Lower lobe of right lung (tissue), 2 donors: ENCODE results near the gene EPHA5. TPM values are rescaled to one million over a fixed set of nuclear protein-coding genes. Genes with fewer than 3 reads are reported as not detected.

ENCODE experiments used
- ATAC-seq, 2 donors: fragments of 200-7000 bp; cut with Tn5 transposase; one replicate each; pipeline ENCODE4 v1.9.1; 2020 to 2022; ENCODE audit warnings: mild to moderate bottlenecking in 2 of 2, moderate library complexity in 2 of 2
- DNase-seq: peaks from one replicate; pipeline ENCODE4 v3.0.0-alpha.2; 2020
- H3K27ac ChIP-seq: fragments of 200-600 bp; one replicate; pipeline ENCODE4 v1.8.0; 2022
- H3K27me3 ChIP-seq: fragments of 200-600 bp; one replicate; pipeline ENCODE4 v1.8.0; 2022; ENCODE audit warnings: low read depth
- H3K36me3 ChIP-seq: fragments of 200-600 bp; one replicate; pipeline ENCODE4 v1.8.0; 2022; ENCODE audit warnings: mild to moderate bottlenecking
- H3K4me1 ChIP-seq: fragments of 200-600 bp; one replicate; pipeline ENCODE4 v1.8.0; 2022
- H3K4me3 ChIP-seq: fragments of 200-600 bp; one replicate; pipeline ENCODE4 v1.8.0; 2022; ENCODE audit warnings: mild to moderate bottlenecking
- H3K9me3 ChIP-seq: fragments of 200-600 bp; one replicate; pipeline ENCODE4 v1.8.0; 2022
- CTCF ChIP-seq: fragments of 200-600 bp; IDR thresholded peaks from one replicate; pipeline ENCODE4 v1.8.0; 2022; ENCODE audit warnings: antibody characterized with exemption, mild to moderate bottlenecking
- intact Hi-C: fragments of 100-400 bp; cut with DNase I; formaldehyde crosslinking; loops from one replicate; pipeline ENCODE4 v1.11.0; 2022
- total RNA-seq: library from RNA; stranded (reverse); fragmentation: NEBNext Ultra II Directional; extraction: Animal tissue kit (Norgen Biotek cat#: 25700); gene quantifications from one replicate; pipeline ENCODE4 v1.2.1, GENCODE V29; 2021
- donor health status: DM: no; HTN: yes; CAD: no; lungs with severe emphysema.

Gene EPHA5
- total RNA-seq, 1 donor from 2014 or later, result 0.09 TPM

DNA sequence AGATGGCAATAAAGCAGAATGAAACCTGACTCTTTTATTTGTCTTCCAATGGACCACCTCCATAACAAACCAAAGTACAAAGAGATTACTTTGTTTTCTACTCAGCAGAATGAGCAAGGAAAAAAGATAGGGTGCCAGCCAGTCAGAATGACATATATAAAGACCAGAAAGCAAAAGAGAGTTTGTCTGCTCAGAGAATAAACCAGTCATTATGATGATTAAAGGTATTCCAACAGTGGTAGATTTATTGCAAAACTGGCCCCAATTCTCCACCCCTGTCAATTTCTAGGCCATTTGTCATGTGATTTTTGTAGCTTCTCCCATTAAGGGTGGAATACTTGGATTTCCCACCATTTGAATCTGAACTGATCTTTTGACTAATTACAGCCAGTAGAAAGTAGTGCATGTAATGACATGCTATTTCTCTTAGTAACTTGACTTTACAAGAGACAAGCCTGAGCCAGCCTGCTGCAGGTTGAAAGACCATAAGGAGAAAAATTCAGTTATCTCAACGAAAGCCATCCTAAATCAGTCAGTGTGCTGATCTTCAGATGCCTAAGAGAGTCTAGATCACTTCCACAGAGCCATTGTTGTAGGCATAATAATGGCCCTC, 203.1 kb downstream of the EPHA5 start:
- Histone ChIP-seq H3K27me3 (no peaks in the 10 kb centered on the region), H3K4me3 (no peak overlapping the region), H3K27ac (no peak overlapping the region), H3K36me3 (no peaks in the 10 kb centered on the region), H3K9me3 (no peaks in the 10 kb centered on the region), H3K4me1 (no peaks in the 10 kb centered on the region)
- ATAC-seq, result no peak
- no peak for DNase-seq
- intact Hi-C loops, result no loop called here
- TF ChIP-seq CTCF, result no peak

DNA sequence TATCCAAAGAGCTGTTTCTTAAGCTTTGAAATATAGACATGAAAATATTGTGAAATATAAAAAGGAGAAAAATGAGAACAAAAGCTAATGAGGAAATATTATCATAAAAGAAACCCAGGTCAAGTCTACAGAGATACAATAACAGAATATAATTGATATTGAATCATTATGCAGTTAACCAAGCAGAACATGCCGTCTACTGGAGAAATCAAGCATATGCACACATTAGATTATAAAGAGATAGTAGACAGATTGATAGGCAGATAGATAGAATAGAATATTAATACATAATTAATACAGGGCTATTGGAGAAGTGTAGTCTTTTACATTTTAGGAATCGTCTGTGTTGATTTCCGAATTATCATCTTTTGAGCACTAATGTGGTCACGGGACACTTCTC, 208.5 kb downstream of the EPHA5 start:
- TF ChIP-seq CTCF, result no peak
- no peak overlapping the region for H3K4me3 ChIP-seq
- H3K36me3 ChIP-seq, result no peaks in the 10 kb centered on the region
- intact Hi-C loops, result no loop called here
- no peaks in the 10 kb centered on the region for H3K9me3 ChIP-seq
- no peak overlapping the region for H3K27ac ChIP-seq
- H3K4me1 ChIP-seq, result no peaks in the 10 kb centered on the region
- DNase-seq (no peak), ATAC-seq (no peak)
- no peaks in the 10 kb centered on the region for H3K27me3 ChIP-seq

DNA sequence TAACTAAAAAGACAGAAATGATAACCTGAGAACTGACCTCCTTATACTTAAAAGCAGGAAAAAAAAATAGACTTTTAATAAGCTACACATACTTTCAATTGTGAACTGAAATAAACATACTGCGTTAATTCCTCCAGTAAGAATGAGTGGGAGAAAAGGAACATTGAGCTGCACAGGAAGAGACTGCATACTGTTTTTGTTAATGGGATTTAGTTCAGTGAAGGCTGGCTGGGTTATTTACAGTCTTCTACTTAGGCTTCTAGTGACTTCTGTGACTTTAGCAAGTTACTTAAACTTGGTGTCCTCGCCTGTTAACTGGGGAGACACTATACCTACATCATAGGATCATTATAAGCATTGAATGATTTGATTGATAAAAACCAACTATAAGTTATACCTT, 213.3 kb downstream of the EPHA5 start:
- Histone ChIP-seq H3K27ac (no peak overlapping the region), H3K4me1 (no peaks in the 10 kb centered on the region), H3K27me3 (no peaks in the 10 kb centered on the region), H3K36me3 (no peaks in the 10 kb centered on the region), H3K4me3 (no peak overlapping the region), H3K9me3 (no peaks in the 10 kb centered on the region)
- DNase-seq (no peak), ATAC-seq (no peak)
- TF ChIP-seq CTCF, result no peak
- intact Hi-C loops, result no loop called here

DNA sequence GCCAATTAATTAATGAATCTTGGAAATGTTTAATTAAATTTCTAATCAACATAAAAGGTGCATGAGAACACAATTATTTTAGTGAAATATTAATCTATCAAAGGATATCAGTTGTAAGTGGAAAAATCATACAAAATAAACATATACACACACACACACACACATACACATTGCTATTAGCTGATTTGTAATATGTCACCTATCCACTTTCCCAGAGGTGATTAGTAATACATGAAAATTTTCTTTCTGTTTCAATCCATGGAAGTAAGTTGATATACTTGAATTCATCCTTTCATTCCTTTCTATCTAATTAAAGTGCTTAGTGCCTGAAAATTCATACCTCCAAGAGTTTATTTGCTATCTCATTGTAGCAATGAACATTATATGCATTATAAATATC, 213.7 kb downstream of the EPHA5 start:
- DNase-seq (no peak), ATAC-seq (no peak)
- no peak overlapping the region for H3K4me3 ChIP-seq
- H3K27ac ChIP-seq, result no peak overlapping the region
- H3K4me1 ChIP-seq, result no peaks in the 10 kb centered on the region
- no peaks in the 10 kb centered on the region for H3K9me3 ChIP-seq
- no peaks in the 10 kb centered on the region for H3K27me3 ChIP-seq
- intact Hi-C loops, result no loop called here
- no peak for TF ChIP-seq CTCF
- no peaks in the 10 kb centered on the region for H3K36me3 ChIP-seq

- H3K27me3 ChIP-seq, result no peaks in the 10 kb centered on the region
- ATAC-seq (no peak), DNase-seq (no peak)
- no peaks in the 10 kb centered on the region for H3K36me3 ChIP-seq
- H3K9me3 ChIP-seq, result no peaks in the 10 kb centered on the region
- H3K4me3 ChIP-seq, result no peak overlapping the region
- H3K27ac ChIP-seq, result no peak overlapping the region
- intact Hi-C loops, result no loop called here
- no peaks in the 10 kb centered on the region for H3K4me1 ChIP-seq
- no peak for TF ChIP-seq CTCF
Measured at GRCh38 chr4:65453398-65453797, 216.9 kb downstream of the EPHA5 start.

DNA sequence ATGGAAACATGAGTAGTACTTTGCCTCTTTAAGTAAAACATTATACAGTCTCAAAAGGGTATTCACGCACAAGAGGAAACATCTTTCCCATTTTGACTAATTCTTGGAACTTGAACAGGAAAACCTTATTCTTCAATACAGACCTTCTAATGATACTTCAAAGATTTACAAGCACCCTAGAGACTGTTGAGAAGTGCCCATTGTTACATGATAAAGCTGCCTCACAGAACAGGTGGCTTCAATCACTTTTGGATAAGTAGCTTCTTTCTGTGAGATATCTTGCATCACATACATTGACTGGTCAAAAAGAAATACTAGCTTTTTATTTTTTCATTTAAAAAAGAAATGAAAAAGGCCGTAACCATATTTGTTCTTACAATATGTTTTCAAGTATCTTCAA, 219.4 kb downstream of the EPHA5 start:
- Histone ChIP-seq H3K27me3 (no peaks in the 10 kb centered on the region), H3K36me3 (no peaks in the 10 kb centered on the region), H3K9me3 (no peaks in the 10 kb centered on the region), H3K27ac (no peak overlapping the region), H3K4me3 (no peak overlapping the region), H3K4me1 (no peaks in the 10 kb centered on the region)
- no peak for DNase-seq
- ATAC-seq, result no peak
- TF ChIP-seq CTCF, result no peak
- intact Hi-C loops, result no loop called here
